GM12801 (cell line): Measurements from ENCODE around the gene CHAMP1.

Source experiments
- TF ChIP-seq, protein P1 (sequence below): IDR thresholded peaks from one replicate; pipeline ENCODE4 v1.5.1; 2011; ENCODE audit warnings: control low read depth; ENCODE audit not compliant: insufficient read length; ENCODE audit errors: extremely low read depth

Gene CHAMP1

DNA sequence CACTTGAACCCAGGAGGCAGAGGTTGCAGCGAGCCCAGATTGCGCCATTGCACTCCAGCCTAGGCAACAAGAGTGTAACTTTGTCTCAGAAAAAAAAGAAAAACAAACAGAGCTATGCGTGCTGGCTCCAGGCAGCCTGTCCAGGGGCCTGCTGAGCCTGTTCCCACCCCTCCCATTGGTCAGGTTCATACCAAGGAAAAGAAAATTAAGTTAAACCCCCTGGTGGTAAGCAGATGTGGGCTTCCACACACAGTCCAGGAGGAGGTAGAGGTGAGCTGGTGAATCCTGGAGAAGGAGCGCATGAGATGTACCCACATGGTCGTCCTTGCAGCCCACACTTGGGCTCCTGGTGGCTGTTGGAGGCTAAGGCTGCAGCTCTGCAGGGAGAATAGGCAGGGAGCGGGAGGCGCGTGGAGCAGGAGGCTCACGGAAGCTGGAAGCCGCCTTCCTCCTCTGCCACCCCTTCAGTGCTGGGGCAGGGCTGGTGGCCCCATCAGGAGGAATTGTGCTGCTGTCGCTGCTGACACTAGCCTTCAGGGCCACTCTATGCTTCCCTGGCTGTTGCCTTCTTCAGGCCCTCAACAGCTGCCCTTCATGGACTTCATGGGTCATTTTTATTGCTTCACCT lies 10.5 kb upstream of the CHAMP1 start:
- TF ChIP-seq, protein P1, sequence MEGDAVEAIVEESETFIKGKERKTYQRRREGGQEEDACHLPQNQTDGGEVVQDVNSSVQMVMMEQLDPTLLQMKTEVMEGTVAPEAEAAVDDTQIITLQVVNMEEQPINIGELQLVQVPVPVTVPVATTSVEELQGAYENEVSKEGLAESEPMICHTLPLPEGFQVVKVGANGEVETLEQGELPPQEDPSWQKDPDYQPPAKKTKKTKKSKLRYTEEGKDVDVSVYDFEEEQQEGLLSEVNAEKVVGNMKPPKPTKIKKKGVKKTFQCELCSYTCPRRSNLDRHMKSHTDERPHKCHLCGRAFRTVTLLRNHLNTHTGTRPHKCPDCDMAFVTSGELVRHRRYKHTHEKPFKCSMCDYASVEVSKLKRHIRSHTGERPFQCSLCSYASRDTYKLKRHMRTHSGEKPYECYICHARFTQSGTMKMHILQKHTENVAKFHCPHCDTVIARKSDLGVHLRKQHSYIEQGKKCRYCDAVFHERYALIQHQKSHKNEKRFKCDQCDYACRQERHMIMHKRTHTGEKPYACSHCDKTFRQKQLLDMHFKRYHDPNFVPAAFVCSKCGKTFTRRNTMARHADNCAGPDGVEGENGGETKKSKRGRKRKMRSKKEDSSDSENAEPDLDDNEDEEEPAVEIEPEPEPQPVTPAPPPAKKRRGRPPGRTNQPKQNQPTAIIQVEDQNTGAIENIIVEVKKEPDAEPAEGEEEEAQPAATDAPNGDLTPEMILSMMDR = no peak

DNA sequence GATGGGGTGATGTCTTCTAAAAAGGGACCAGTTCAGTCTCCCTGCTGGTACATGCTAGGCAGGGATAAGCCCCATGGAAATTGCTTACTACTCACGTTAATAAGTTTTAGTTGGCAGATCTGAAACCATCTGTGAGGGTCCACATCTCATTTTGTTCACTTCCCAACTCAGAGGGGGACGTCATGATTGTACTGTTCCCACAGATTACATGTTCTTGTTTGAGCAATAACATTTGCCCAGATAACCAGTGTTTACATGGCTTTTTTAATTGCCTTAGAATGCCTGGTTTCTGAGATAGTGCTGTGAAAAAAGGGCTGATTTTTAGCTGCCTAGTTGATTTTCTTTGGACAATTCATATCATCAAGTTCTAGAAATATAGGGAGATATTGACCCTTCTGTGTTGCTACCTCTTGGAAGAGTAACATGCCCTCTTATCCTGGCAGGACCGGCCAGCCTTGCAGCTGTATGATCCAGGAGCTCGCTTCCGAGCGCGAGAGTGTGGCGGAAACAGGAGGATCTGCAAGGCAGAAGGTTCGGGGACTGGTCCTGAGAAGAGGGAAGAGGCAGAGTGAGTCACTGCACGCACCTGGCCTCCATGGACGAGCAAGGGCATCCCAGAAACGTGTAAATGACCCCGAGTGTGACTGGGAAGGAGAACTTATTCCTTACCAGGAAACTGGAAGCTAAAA lies 9.8 kb upstream of the CHAMP1 start:
- TF ChIP-seq, protein P1 = no peak

DNA sequence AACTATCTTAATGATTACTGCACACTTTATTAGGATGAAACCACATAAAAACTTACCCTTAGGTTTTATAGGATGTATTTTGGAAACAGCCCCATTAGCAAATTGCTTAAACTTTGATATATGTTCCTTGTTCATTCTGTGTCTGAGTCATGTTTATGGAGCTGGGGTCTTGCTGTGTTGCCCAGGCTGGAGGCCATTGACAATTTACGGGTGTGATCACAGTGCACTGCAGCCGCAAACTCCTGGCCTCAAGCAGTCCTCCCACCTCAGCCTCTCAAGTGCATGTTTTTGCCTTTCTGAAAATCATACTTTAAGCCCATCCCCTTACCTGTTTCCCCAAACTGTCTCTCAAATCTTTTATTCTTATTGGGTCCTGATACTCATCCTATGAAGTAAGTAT lies 5.2 kb upstream of the CHAMP1 start:
- TF ChIP-seq, protein P1 = no peak

DNA sequence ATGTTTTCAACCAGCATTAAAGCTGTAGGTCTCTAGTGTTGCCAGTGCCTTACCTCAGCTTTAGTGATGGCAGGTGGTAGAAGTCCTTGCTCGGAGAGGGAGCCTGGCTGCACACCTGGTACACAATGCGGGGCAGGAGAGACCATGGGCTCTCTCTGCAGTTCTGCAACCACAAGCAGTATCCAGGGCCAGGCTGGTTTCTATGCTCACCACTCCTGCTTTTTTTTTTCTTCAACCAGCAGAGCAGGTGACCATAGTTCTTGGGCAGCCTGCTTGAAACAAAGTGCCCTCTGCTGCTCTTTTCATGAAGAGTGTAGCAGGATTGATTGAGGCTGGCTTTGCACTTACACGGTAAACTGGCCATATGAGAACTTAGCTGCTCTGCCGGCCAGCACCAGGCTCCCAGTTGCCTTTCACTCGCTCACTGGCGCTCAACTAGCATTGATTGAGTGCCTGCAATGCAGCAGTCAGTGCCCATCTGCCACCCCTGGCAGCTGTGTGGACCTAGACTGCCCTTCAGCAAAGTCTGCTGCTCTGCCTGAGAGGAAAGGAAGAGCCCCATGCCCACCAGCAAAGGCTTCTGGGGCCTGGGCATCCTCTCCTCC lies 4.4 kb upstream of the CHAMP1 start:
- TF ChIP-seq, protein P1 = no peak

DNA sequence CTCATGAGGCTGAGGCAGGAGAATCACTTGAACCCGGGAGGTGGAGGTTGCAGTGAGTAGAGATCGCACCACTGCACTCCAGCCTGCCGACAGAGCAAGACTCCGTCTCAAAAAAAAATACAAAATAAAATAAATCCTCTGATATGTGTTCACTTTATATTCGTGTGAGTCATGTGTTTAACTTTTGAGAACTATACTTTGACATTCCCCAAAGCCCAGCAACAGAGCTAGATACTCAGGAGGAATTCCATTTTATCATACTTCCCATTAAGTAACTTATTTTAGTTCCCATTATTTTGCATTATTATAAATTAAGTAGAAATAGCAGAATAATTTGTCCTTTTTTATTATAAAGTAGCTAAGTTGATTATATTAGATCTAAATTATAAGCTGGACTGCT lies 3.3 kb upstream of the CHAMP1 start:
- TF ChIP-seq, protein P1 = no peak

DNA sequence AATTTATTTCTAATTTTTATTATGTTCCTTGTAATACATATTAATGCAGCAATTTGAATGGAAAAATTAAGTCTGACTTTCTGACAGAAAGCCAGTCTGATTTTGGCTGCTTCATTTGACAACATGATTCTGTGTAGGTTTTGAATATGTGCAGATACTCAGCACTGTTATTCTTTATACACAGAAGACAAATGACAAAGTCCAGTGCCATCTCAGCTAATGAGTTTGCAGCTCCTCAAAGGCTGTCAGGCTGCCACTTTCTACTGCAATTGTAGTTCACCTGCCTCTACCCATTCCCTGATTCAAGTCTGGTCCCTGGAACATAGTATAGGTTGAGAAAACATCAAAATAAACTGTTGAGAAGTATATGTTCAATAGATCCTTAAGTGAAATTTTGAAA lies 2.9 kb upstream of the CHAMP1 start:
- TF ChIP-seq, protein P1 = no peak

DNA sequence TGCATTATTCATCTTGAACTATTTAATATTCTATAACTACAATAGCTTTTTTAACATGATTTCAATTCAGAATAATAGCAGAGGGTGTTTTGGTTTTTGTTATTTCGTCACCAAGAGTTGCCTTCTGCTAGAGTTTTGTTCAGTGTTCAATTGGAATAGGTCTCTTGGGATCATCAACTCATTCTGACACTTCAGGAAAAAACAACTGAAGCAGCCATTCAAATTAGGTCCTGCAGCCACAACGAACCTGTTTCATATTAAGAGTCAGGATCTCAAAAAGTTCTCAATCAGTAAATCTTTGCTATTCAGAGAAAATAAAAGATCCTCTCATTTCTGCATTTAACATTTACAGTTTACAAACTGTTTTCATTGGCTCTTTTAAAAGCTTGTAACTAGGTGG lies 2.4 kb upstream of the CHAMP1 start:
- TF ChIP-seq, protein P1 = no peak
